ENCODE measurements around the gene PTH2.
"Not testable (repeated sequence)": the region's sequence is repeated elsewhere in the genome, so short reads cannot be mapped to it uniquely, and the experiment has no call there.

PTH2 gene

GRCh38 chr19:49423071-49423984 is at the start of gene PTH2:
Gene PTH2, minus strand, starts transcription at chr19:49423441. Its CDS starts 102 bp downstream, at chr19:49423339.
- no peak for FAIRE-seq

GRCh38 chr19:49472936-49473335 is 49.7 kb upstream of the PTH2 start:
- FAIRE-seq = no peak

- FAIRE-seq = no peak
Observed at GRCh38 chr19:49470615-49470978, 47.4 kb upstream of the PTH2 start.

- FAIRE-seq = no peak
Observed at GRCh38 chr19:49469828-49470614, 46.8 kb upstream of the PTH2 start.

- peak; percentile 72 for FAIRE-seq
Observed at GRCh38 chr19:49468746-49469447, 45.7 kb upstream of the PTH2 start.

GRCh38 chr19:49468199-49468598 is 45.0 kb upstream of the PTH2 start:
- no peak for FAIRE-seq

GRCh38 chr19:49465371-49465770 is 42.1 kb upstream of the PTH2 start:
- FAIRE-seq = no peak

GRCh38 chr19:49463960-49464740 is 40.9 kb upstream of the PTH2 start:
- FAIRE-seq = no peak

- no peak for FAIRE-seq
Observed at GRCh38 chr19:49462492-49462891, 39.3 kb upstream of the PTH2 start.

GRCh38 chr19:49461656-49462055 is 38.4 kb upstream of the PTH2 start:
- no peak for FAIRE-seq

- FAIRE-seq = not testable (repeated sequence)
Observed at GRCh38 chr19:49461130-49461529, 37.9 kb upstream of the PTH2 start.

GRCh38 chr19:49459388-49459787 is 36.1 kb upstream of the PTH2 start:
- no peak for FAIRE-seq

- FAIRE-seq = no peak
Observed at GRCh38 chr19:49458567-49458903, 35.3 kb upstream of the PTH2 start.

GRCh38 chr19:49456326-49456725 is 33.1 kb upstream of the PTH2 start:
- FAIRE-seq = no peak

- FAIRE-seq = no peak
Observed at GRCh38 chr19:49455773-49456172, 32.5 kb upstream of the PTH2 start.

GRCh38 chr19:49453757-49454240 is 30.6 kb upstream of the PTH2 start:
- no peak for FAIRE-seq

- peak; percentile 94 for FAIRE-seq
Observed at GRCh38 chr19:49453013-49453756, 29.9 kb upstream of the PTH2 start, which contains the start of gene ALDH16A1. Gene ALDH16A1, plus strand, starts transcription at chr19:49453225. Its CDS starts 107 bp downstream, at chr19:49453332.

- peak; percentile 93 for FAIRE-seq
Observed at GRCh38 chr19:49451430-49452181, 28.4 kb upstream of the PTH2 start, which contains the start of gene PIH1D1. Gene PIH1D1, minus strand, starts transcription at chr19:49451814. Its CDS starts 240 bp downstream, at chr19:49451574.

- FAIRE-seq = no peak
Observed at GRCh38 chr19:49450405-49450804, 27.2 kb upstream of the PTH2 start.

- no peak for FAIRE-seq
Observed at GRCh38 chr19:49448432-49448786, 25.2 kb upstream of the PTH2 start.
